Upper lobe of left lung (tissue), 4 donors: ENCODE measurements around the gene WTAP.
A peak's percentile ranks its signal among the peaks of the same experiment; 100 is the strongest.

Experiments used
- CTCF ChIP-seq, 6 experiments: fragments of 450-650 bp in 4 of 6; fragments of 200-600 bp in 2 of 6; sonication (generic) in 2 of 6; IDR thresholded peaks; one replicate each; pipeline ENCODE4 v1.5.1; 2016 to 2019; ENCODE audit warnings: antibody characterized with exemption in 6 of 6
- EP300 ChIP-seq, 4 donors: sonication (generic); formaldehyde crosslinking; IDR thresholded peaks; one replicate each; pipeline ENCODE4 v1.5.1; 2017; ENCODE audit warnings: antibody characterized with exemption in 4 of 4, control low read depth in 2 of 4
- POLR2AphosphoS5 ChIP-seq, 2 donors: sonication (generic); formaldehyde crosslinking; IDR thresholded peaks; one replicate each; pipeline ENCODE4 v1.5.1; 2017; ENCODE audit warnings: antibody characterized with exemption in 2 of 2

DNA sequence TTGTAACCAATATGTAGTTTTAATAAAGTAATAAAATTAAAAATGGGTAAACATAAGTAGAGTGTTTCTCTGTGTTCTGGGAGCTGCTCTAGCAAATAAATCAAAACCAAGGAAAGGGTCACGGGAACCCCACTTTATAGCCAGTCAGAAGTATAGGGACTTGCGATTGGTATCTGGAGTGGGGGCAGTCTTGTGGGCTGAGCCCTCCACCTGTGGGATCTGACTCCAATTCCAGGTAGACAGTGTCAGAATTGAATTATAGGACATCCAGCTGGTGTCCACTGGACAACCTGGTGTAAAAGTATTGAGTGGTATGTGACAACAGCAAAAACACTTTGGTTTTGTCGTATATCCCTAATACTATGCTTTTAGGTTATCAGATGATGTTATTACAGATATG lies 48.7 kb upstream of the WTAP start:
- TF ChIP-seq CTCF (IDR thresholded peaks at IDR 0.05) (no peak), POLR2AphosphoS5 (IDR thresholded peaks at IDR 0.05) (peak in 1 of 2 donors; percentile 10), EP300 (IDR thresholded peaks at IDR 0.05) (no peak)
